RWPE2 (cell line): ENCODE data around the gene TBC1D5.

ENCODE experiments used
- ATAC-seq: fragments of 200-7000 bp; cut with Tn5 transposase; 3 replicates; pipeline ENCODE4 v1.9.1; 2021; ENCODE audit warnings: low read depth
- DNase-seq: peaks from one replicate; pipeline ENCODE4 v3.0.0-alpha.2; 2020; ENCODE audit warnings: low spot score
- H3K27ac ChIP-seq: fragments of 450-650 bp; 2 replicates; pipeline ENCODE4 v1.5.1; 2017; ENCODE audit warnings: mild to moderate bottlenecking; ENCODE audit not compliant: poor library complexity, severe bottlenecking
- H3K27me3 ChIP-seq: fragments of 250-450 bp; sonication (Bioruptor Pico); 2 replicates; pipeline ENCODE4 v1.5.1; 2021; ENCODE audit warnings: mild to moderate bottlenecking, moderate library complexity; ENCODE audit not compliant: insufficient read depth, poor library complexity, severe bottlenecking
- H3K36me3 ChIP-seq: fragments of 250-450 bp; sonication (Bioruptor Pico); 2 replicates; pipeline ENCODE4 v1.5.1; 2020; ENCODE audit warnings: low read depth, mild to moderate bottlenecking, moderate library complexity
- H3K4me1 ChIP-seq: fragments of 250-450 bp; sonication (Bioruptor Pico); 2 replicates; pipeline ENCODE4 v1.5.1; 2021; ENCODE audit warnings: mild to moderate bottlenecking, moderate library complexity; ENCODE audit not compliant: insufficient read depth, poor library complexity, severe bottlenecking
- H3K4me3 ChIP-seq: fragments of 250-450 bp; sonication (Bioruptor Pico); 2 replicates; pipeline ENCODE4 v1.5.1; 2021; ENCODE audit warnings: mild to moderate bottlenecking, moderate library complexity; ENCODE audit not compliant: severe bottlenecking
- H3K9me3 ChIP-seq: fragments of 250-450 bp; sonication (Bioruptor Pico); 2 replicates; pipeline ENCODE4 v1.5.1; 2021; ENCODE audit warnings: mild to moderate bottlenecking, moderate library complexity; ENCODE audit not compliant: severe bottlenecking
- TF ChIP-seq, protein P1 (sequence below): fragments of 450-650 bp; IDR thresholded peaks from one replicate; pipeline ENCODE4 v1.5.1; 2017; ENCODE audit warnings: mild to moderate bottlenecking, moderate library complexity; ENCODE audit not compliant: poor library complexity, severe bottlenecking

Gene TBC1D5

DNA sequence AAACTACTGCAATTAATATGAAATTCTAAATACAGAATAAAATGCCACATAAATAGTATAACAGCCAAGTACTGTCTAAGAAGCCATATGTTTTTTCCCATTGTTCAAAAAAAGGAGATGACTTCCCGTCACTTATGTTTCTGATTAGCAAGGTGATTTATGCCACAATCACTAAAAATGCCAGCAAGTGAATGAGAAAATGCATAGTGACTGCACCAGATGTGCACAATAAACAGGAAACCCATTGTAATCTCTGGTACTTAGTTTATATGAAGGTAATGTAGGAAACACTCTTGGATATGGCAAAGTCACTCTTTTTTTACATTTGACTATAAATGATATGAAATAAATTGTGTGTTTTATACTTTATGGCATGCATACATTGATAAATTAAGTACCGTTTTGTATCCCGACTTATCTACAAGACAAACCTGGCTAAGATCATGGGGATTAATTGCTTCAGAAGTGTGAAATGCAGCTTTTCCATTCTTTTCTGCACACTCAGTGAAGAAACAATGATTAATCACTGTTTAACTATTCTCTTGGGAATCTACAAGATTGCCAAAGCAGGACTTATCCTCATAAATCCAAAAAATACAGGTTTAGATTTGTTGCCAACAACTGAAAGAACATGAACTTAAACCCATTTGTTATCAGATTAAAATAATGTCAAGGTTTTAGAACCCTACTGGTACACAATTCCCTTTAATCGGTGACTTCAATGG is 164.5 kb downstream of the TBC1D5 start:
- peaks cover 48% of the 10 kb centered on the region for H3K4me1 ChIP-seq
- H3K9me3 ChIP-seq = no peaks in the 10 kb centered on the region
- TF ChIP-seq, protein P1, sequence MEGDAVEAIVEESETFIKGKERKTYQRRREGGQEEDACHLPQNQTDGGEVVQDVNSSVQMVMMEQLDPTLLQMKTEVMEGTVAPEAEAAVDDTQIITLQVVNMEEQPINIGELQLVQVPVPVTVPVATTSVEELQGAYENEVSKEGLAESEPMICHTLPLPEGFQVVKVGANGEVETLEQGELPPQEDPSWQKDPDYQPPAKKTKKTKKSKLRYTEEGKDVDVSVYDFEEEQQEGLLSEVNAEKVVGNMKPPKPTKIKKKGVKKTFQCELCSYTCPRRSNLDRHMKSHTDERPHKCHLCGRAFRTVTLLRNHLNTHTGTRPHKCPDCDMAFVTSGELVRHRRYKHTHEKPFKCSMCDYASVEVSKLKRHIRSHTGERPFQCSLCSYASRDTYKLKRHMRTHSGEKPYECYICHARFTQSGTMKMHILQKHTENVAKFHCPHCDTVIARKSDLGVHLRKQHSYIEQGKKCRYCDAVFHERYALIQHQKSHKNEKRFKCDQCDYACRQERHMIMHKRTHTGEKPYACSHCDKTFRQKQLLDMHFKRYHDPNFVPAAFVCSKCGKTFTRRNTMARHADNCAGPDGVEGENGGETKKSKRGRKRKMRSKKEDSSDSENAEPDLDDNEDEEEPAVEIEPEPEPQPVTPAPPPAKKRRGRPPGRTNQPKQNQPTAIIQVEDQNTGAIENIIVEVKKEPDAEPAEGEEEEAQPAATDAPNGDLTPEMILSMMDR = no peak
- ATAC-seq (peak; percentile 33; the same call in 2 of the 3 replicates), DNase-seq (no peak)
- H3K36me3 ChIP-seq = no peaks in the 10 kb centered on the region
- H3K27me3 ChIP-seq = no peaks in the 10 kb centered on the region
- peak overlapping the region; percentile 55 for H3K27ac ChIP-seq
- H3K4me3 ChIP-seq = no peak overlapping the region

DNA sequence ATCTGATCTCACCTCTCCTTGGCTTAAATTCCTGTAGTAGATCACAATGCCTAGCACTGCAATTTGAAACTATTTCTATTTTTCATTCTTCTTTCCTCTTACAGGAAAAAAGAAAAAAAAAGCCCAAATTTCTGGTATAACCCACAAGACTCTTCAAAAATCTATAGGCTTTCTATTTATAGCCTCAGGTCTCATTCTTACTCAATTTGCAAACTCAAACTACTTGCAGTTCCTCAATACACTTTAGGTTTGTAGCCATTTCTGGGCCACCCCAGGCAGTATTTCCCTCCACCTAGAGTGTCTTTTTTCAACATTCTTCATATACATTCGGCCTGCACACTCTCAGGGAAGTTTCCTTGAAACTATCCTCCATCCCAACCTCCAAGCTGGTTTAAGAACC is 169.0 kb downstream of the TBC1D5 start:
- Histone ChIP-seq H3K36me3 (no peaks in the 10 kb centered on the region), H3K4me3 (no peak overlapping the region), H3K9me3 (no peaks in the 10 kb centered on the region), H3K27me3 (no peaks in the 10 kb centered on the region), H3K4me1 (peaks cover 11% of the 10 kb centered on the region), H3K27ac (no peak overlapping the region)
- DNase-seq = no peak
- no peak for ATAC-seq
- TF ChIP-seq, protein P1 = no peak

DNA sequence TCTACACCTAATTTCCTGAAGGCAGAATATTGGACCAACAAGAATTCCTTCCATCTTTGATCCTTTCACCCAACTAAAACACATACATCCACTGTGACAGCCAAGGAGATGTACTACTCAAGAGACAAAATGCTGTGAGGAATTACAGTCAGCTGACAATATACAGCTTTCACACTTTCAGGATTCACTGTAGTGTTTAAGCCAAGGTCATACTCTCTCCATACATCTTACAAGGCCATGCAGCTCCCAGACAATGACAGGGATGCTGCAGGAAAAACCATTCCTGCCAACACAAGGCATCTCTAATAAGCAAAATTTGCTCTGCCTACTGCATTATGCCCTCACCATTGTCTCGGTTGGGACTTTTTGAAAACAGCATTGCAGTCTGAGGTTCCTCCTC is 170.7 kb downstream of the TBC1D5 start:
- H3K4me3 ChIP-seq = no peak overlapping the region
- H3K27ac ChIP-seq = no peak overlapping the region
- TF ChIP-seq, protein P1 = no peak
- no peaks in the 10 kb centered on the region for H3K4me1 ChIP-seq
- H3K27me3 ChIP-seq = no peaks in the 10 kb centered on the region
- no peak for ATAC-seq
- H3K36me3 ChIP-seq = no peaks in the 10 kb centered on the region
- H3K9me3 ChIP-seq = no peaks in the 10 kb centered on the region
- DNase-seq = no peak

DNA sequence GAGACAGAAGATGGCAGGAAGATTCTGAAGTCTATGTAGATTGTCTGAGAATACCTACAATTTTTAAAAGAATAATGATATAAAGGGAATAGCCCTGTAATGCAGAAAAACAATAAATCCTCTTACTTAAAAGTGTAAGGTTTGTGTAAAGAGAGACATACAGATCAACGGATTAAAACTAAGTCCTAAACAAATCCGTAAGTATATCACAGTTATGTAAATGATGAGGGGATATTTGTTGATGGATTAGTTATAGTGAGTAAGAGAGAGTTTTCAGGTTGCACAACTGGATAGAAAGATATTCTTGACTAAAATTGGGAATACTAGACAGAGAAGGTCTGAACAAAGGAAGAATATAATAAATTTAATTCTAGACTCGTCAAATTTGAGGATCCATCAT is 179.6 kb downstream of the TBC1D5 start:
- no peak overlapping the region for H3K4me3 ChIP-seq
- DNase-seq = no peak
- no peak for ATAC-seq
- H3K27ac ChIP-seq = no peak overlapping the region
- TF ChIP-seq, protein P1 = no peak
- no peaks in the 10 kb centered on the region for H3K27me3 ChIP-seq
- H3K9me3 ChIP-seq = no peaks in the 10 kb centered on the region
- no peaks in the 10 kb centered on the region; the same call in 1 of the 2 replicates for H3K36me3 ChIP-seq
- H3K4me1 ChIP-seq = peaks cover 3% of the 10 kb centered on the region

DNA sequence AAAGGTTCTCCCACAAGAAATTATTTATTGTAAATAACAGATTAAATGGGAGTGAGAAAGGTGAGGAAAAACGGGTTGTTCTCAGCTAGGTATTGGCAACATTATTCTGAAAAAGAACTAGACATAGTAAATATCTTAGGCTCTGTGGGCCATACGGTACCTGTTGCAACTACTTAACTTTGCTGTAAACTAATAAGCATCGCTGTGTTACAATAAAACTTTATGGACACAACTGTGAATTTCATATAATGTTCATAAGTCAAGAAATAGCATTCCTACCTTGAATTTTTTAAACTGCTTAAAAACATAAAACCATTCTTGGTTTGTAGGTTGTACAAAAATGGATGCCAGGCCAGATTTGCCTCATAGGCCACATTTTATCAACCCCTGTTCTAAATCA is 183.9 kb downstream of the TBC1D5 start:
- Histone ChIP-seq H3K27me3 (no peaks in the 10 kb centered on the region), H3K27ac (no peak overlapping the region), H3K36me3 (no peaks in the 10 kb centered on the region; the same call in 1 of the 2 replicates), H3K4me1 (peaks cover 3% of the 10 kb centered on the region), H3K9me3 (no peaks in the 10 kb centered on the region), H3K4me3 (no peak overlapping the region)
- DNase-seq (no peak), ATAC-seq (no peak)
- TF ChIP-seq, protein P1 = no peak
